Measurements from ENCODE around the gene NELL1.

Gene NELL1

GRCh38 chr11:20668131-20668809 lies 1.1 kb upstream of the NELL1 start:
- DNase-seq (ENCODE audit: low spot score) = no peak

DNA sequence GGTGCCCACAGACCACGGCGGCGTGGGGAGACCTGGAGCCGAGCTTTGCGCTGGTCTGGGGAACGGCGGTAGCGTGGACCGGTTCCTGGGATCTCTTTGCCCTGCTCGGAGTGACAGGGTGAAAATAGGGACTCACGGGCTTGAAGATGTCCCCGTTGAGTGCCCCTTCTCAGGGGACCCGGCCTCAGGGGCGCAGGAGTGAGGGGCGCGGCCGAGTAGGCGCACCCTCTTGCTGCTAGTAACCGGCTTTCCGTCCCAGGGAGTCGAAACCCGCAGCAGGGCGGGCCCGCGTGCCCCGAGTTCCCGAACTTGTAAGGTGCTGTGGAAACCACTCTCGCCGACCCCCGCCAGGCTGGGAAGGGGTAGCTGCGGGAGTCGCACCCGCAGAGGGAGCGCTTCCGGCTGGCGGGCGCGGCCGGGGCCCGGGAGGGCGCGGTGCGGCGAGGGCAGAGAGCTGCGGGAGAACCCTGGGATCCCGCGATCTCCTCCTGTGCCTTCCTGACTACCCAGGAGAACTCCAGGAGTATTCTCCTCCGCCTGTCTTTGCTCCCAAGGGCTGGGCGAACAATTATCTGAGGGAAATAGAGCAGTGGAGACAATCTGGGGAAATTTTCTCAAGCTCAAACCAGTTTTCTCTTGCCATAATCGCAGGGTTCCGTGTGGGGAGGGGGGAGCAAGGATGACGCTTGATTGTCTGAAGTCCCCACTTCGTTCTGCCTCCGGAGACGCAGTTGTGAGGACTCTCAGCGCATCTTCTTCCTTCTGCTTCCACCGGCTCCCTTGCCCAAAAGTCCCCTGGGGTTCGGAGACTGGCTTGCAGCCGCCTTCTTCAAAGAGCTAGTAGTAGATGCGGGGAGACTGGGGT lies 666 bp downstream of the NELL1 start:
- no peak for DNase-seq (ENCODE audit: low spot score)

DNA sequence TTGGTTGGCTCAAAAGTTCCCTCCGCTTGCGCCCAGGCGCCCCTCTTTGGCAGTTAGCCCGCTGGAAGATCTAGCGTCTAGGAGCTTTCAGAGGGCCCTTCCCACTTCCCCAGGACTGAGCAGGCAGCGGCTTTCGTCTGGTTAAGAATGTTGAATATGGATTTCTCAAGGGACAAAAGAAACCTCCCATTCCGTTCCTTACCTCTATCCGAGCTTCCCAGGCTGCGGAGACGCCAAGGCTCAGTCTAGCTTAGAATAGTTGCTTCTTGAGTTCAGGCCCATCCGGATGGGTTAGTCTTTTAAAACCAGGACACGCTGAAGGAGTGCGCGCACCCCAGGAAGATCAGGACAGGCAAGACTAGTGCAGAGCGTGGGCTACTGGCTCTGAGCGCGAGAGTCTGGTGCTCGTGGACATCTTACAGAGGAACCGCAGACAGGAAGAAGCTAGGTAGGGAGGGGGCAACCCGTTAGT lies 1.6 kb downstream of the NELL1 start:
- DNase-seq (ENCODE audit: low spot score) = no peak

GRCh38 chr11:20671856-20672546 lies 2.6 kb downstream of the NELL1 start:
- DNase-seq (ENCODE audit: low spot score) = no peak

GRCh38 chr11:20672575-20672974 lies 3.2 kb downstream of the NELL1 start:
- no peak for DNase-seq (ENCODE audit: low spot score)

DNA sequence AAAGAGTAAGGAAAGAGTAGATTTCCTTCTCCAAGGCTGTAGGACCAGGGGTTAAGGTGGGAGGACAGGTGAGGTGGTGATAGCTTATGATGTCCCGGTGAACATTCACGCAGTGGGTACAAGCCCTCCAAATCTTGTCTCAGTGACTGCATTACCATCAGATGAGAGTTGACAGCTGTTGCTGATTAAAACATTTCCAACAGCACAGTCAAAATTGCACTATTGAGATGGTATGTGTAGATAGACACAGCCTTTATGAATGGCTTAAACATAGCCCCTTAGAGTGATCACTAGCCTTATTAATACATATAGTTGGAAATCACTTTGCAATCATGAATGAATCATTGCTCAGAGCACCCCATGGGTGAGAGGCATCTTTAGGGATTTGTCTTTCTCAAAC lies 7.3 kb downstream of the NELL1 start:
- DNase-seq (ENCODE audit: low spot score) = no peak

DNA sequence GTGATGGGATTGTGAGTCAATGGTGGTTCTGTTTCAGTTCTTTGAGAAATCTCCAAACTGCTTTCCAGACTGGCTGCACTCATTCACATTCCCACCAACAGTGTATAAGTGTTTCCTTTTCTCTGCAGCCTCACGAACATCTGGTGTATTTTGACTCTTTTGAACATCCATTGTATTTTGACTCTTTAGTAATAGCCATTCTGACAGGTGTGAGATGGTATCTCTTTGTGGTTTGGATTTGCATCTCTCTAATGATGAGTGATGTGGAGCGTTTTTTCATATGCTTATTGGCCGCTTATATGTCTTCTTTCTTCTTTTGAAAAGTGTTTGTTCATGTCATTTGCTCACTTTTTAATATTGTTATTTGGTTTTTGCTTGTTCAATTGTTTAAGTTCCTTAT lies 19.4 kb downstream of the NELL1 start:
- no peak for DNase-seq (ENCODE audit: low spot score)

DNA sequence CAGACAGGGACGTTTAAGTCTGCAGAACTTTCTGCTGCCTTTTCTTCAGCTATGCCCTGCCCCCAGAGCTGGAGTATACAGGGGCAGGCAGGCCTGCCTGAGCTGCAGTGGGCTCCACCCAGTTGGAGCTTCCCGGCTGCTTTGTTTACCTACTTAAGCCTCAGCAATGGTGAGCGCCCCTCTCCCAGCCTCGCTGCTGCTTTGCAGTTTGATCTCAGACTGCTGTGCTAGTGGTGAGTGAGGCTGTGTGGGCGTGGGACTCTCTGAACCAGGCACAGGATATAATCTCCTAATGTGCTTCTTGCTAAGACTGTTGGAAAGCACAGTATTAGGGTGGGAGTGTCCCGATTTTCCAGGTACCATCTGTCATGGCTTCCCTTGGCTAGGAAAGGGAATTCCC lies 38.5 kb downstream of the NELL1 start:
- DNase-seq (ENCODE audit: low spot score) = no peak

DNA sequence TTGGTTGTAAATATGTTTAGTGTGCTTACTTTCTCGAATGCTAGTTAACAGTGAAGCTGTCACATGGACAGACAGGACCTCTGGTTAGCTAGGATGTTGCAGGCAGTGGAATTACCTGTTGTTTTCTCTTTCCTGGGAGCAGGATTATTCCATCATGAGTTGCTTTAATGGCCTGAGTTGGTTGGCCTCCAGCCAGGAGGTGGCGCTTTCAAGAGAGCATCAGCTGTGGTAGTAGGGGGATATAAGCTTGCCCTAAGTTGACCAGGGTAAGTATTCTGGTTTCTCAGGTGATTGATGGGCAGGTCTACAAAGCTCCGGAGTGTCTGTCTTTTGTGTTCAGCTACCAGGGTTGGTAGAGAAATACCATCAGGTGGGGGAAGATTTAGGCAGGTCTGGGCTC lies 43.5 kb downstream of the NELL1 start:
- no peak for DNase-seq (ENCODE audit: low spot score)

DNA sequence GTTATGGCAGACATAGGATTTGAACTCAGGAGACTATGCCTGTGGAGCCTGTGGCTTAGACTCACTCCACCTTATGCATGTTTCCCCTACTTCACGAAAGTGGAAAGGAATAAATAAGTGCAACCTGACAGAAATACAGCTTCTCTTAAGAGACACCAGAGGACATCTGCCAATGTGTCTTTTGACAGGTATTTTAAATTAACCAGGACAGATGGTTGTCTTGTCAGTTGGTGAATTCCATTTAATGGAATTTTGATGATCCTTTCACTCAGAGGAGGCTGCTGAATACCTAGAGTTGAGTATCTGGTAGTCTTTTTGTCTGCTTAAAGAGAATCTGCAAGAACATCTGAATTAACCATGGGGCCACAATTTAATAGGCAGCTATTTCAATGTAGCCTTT lies 46.1 kb downstream of the NELL1 start:
- no peak for DNase-seq (ENCODE audit: low spot score)

- DNase-seq (ENCODE audit: low spot score) = no peak
These were observed 46.5 kb downstream of the NELL1 start for GRCh38 chr11:20715931-20716330.

- DNase-seq (ENCODE audit: low spot score) = no peak
These were observed 50.4 kb downstream of the NELL1 start for GRCh38 chr11:20719821-20720220.

GRCh38 chr11:20723366-20723765 lies 54.0 kb downstream of the NELL1 start:
- DNase-seq (ENCODE audit: low spot score) = no peak

DNA sequence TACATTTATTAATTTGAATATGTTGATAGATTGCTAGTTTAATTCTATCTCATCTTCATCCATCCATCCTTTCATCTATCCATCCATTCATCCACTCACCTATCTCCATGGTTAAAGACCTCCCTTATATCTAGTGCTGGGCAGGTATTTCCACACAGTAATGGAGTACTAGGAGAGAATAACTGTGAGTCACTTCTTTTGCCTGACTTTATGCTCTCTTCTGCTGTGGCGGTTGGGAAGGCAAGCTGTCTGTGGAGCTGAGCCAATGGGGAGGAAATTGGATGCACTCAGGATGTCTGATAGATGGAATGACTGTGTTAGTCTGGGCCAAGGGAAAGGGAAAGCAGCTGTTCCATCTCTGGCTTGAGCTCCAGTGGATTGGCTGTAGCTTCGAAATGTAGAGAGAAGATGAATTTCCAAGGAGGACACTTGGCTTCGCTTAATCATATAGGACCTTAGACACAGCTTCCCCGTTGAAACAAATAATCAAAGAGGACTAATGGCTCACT lies 60.3 kb downstream of the NELL1 start:
- DNase-seq (ENCODE audit: low spot score) = no peak

- no peak for DNase-seq (ENCODE audit: low spot score)
These were observed 62.4 kb downstream of the NELL1 start for GRCh38 chr11:20731676-20732215.

- no peak for DNase-seq (ENCODE audit: low spot score)
These were observed 69.7 kb downstream of the NELL1 start for GRCh38 chr11:20739107-20739506.

DNA sequence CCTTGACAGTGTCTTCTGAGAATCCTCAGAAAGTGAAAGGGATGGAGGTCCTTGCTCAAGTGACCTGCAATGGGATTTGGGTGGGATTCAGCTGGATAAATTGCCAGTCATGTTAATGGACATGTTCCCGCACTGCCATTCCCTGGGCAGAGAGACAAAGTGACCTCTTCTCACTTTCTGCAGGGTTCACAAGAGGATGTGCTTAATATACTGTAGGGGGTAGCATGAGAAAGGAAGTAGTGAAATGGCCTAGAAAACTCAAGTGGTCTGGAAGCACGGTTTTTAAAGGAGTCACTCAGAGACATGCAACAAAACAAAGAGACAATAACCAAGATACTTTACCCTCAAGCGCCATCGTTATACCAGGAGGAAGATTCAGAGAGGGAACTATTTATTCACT lies 70.2 kb downstream of the NELL1 start:
- DNase-seq (ENCODE audit: low spot score) = no peak

DNA sequence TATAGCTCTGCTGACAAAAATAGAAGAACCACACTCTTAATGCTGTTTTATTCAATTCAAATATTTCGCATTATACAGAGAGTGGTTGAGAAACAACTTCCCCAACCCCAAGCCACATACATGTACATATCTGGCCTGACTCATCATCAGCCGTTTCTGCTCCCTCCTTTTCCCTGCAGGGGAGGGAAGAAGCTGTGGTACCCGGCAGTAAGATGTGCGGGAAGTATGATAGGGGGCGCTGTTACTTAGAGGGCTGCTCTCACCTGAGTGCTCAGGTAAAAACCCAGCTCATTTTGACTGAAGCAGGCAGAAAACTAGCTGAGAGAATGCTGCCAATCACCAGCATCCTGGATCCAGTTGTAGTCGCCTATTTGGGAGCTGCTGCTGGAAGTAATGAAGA lies 85.5 kb downstream of the NELL1 start:
- DNase-seq (ENCODE audit: low spot score) = no peak

- no peak for DNase-seq (ENCODE audit: low spot score)
These were observed 90.2 kb downstream of the NELL1 start for GRCh38 chr11:20759541-20759940.

- DNase-seq (ENCODE audit: low spot score) = no peak
These were observed 91.4 kb downstream of the NELL1 start for GRCh38 chr11:20760811-20761210.

DNA sequence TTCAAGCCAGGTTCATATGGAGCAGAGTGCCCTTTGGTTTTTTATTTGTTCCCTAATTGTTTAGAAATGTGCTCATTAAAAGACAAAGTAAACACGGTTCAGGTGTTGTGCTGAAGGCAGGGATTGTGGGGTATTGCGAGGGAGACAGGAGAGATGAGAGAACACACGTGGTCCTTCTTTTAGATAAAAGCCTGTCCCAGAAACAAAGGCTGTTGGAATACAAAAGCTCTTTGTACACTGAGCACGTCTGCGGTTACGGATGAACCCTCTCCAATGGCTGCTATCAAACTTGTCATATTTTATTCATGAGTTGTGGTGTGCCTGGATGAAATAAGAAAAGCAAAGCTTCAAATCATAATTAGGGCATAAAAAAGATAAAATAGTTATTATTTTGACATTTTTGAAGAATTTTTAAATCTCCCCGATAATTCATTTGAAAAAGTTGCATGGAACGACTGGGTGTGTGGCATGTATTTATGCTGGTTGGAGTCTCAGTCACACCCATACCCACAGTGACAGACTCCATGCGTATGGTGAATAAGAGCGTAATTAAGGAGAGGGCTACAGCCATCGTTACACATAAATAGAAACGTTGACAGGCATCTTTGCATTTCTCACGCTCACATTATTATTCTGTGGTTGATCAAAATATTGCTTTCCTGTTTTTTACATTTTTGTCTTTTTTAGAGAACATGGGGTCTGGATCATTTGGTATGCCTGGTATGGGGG lies 92.9 kb downstream of the NELL1 start:
- no peak for DNase-seq (ENCODE audit: low spot score)

GRCh38 chr11:20762980-20763379 lies 93.6 kb downstream of the NELL1 start:
- no peak for DNase-seq (ENCODE audit: low spot score)

All from AG08395 (cell line).